Measurements from ENCODE around the gene ZSWIM1.
"Not testable (repeated sequence)": the region's sequence is repeated elsewhere in the genome, so short reads cannot be mapped to it uniquely, and the experiment has no call there.

Gene ZSWIM1

GRCh38 chr20:45909817-45910669 is 29.0 kb downstream of the ZSWIM1 start:
- DNase-seq, result no peak

- DNase-seq, result peak; percentile 89
Observed at GRCh38 chr20:45910670-45911485, 29.9 kb downstream of the ZSWIM1 start.

GRCh38 chr20:45911486-45912343 is 30.7 kb downstream of the ZSWIM1 start, which contains the start of gene PLTP:
TSS of gene PLTP (minus strand) at chr20:45912155. CDS start at chr20:45911452, 703 bp downstream.
- no peak for DNase-seq

- DNase-seq, result no peak
Observed at GRCh38 chr20:45912344-45912682, 31.3 kb downstream of the ZSWIM1 start.

- no peak for DNase-seq
Observed at GRCh38 chr20:45913116-45913515, 32.1 kb downstream of the ZSWIM1 start.

GRCh38 chr20:45917790-45918141 is 36.7 kb downstream of the ZSWIM1 start:
- no peak for DNase-seq

- no peak for DNase-seq
Observed at GRCh38 chr20:45918182-45918737, 37.2 kb downstream of the ZSWIM1 start.

- no peak for DNase-seq
Observed at GRCh38 chr20:45918779-45919537, 37.9 kb downstream of the ZSWIM1 start.

- no peak for DNase-seq
Observed at GRCh38 chr20:45919542-45920399, 38.7 kb downstream of the ZSWIM1 start.

GRCh38 chr20:45920462-45921336 is 39.7 kb downstream of the ZSWIM1 start:
- no peak for DNase-seq

- no peak for DNase-seq
Observed at GRCh38 chr20:45921337-45922189, 40.5 kb downstream of the ZSWIM1 start.

GRCh38 chr20:45924391-45925261 is 43.6 kb downstream of the ZSWIM1 start:
- DNase-seq, result no peak

GRCh38 chr20:45925821-45926506 is 44.9 kb downstream of the ZSWIM1 start:
- DNase-seq, result no peak

GRCh38 chr20:45926731-45927070 is 45.7 kb downstream of the ZSWIM1 start:
- DNase-seq, result no peak

GRCh38 chr20:45927071-45927878 is 46.2 kb downstream of the ZSWIM1 start:
- no peak for DNase-seq

GRCh38 chr20:45931680-45932079 is 50.7 kb downstream of the ZSWIM1 start:
- DNase-seq, result not testable (repeated sequence)

Measured in activated naive CD4-positive, alpha-beta T cell treated with anti-CD3 and anti-CD28 coated beads, Interleukin-2, amount 50 U/mL, for 16 hours (primary cell).